Cardiac fibroblast (primary cell): ENCODE data around the gene SH3PXD2B.
A peak's percentile ranks its signal among the peaks of the same experiment; 100 is the strongest.
"Not testable (repeated sequence)": the region's sequence is repeated elsewhere in the genome, so short reads cannot be mapped to it uniquely, and the experiment has no call there.

ENCODE experiments used
- DNase-seq, 2 donors: peaks; one replicate each; pipeline versions ENCODE4 v3.0.0 to v3.0.0-alpha.2; 2010; ENCODE audit warnings: low read depth in 2 of 2
- H3K4me3 ChIP-seq, 2 donors: replicated peaks in 1 of 2; 1 replicate in 1 of 2; 2 replicates in 1 of 2; pipeline ENCODE4 v1.5.1; 2011; ENCODE audit warnings: low read depth in 2 of 2, low read length in 2 of 2, mild to moderate bottlenecking in 2 of 2, moderate library complexity in 1 of 2
- TF ChIP-seq, protein P1 (sequence below): IDR thresholded peaks from one replicate; pipeline ENCODE4 v1.5.1; 2011; ENCODE audit warnings: low read depth, mild to moderate bottlenecking, low read length, inconsistent platforms

SH3PXD2B gene

DNA sequence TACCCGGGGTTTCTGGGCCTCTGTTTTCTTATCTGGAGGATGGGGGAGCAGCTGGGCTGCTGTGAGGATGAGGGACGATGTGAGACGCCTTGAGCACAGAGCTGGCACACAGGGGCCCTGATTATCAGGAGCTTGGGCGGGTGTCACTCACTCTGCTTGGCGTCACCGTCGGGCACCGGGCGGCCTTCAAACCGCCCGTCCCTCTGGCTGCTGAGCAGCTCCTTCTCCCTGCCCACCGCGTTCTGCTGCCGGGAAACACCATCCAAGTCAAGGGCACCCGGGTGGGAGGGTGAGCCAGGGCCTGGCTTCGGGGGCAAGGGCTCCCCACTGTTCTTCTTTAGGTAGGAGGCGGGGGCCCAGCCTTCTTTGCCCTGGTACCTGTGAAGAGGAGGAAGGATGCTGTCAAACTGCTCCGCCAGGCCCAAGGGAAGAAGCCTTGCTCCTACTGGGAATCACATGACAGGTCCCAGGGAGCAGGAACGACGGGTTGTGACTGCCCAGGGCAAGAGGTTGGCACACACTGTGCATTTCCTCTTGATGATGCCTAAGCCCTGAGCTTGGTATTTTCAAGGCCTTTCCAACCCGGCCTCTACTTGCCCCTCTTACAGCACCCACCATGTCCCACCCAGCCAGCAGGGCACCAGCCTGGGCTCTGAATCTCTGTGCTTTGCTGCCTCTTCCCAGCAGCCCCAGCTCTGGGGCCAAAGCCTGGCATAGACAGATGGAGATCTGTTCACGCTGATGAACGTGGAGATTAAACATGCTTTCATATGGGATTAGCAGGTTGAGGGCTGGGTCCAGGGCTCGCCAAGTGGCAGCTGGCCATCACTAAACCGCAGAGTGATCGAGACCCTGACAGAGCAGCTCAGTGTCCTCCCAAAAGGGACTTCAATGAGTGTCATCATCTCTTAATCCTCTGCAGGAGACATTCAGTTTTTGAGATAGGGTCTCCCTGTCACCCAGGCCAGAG lies 103.8 kb downstream of the SH3PXD2B start:
- DNase-seq: no peak
- TF ChIP-seq, protein P1, sequence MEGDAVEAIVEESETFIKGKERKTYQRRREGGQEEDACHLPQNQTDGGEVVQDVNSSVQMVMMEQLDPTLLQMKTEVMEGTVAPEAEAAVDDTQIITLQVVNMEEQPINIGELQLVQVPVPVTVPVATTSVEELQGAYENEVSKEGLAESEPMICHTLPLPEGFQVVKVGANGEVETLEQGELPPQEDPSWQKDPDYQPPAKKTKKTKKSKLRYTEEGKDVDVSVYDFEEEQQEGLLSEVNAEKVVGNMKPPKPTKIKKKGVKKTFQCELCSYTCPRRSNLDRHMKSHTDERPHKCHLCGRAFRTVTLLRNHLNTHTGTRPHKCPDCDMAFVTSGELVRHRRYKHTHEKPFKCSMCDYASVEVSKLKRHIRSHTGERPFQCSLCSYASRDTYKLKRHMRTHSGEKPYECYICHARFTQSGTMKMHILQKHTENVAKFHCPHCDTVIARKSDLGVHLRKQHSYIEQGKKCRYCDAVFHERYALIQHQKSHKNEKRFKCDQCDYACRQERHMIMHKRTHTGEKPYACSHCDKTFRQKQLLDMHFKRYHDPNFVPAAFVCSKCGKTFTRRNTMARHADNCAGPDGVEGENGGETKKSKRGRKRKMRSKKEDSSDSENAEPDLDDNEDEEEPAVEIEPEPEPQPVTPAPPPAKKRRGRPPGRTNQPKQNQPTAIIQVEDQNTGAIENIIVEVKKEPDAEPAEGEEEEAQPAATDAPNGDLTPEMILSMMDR: no peak
- H3K4me3 ChIP-seq: no peak overlapping the region

DNA sequence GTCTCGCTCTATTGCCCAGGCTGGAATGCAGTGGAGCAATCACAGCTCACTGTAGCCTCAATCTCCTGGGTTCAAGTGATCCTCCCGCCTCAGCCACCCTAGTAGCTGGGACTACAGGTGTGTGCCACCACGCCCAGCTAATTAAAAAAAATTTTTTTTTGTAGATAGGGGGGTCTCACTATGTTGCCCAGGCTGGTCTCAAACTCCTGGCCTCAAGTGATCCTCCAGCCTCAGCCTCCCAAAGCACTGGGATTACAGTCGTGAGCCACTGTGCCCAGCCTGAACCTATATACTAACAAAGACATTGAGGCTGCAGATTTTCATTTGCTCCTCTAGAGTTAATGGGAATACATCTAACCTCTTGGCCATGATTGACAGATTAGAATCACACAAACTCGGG lies 105.6 kb downstream of the SH3PXD2B start:
- not testable (repeated sequence) for DNase-seq, H3K4me3 ChIP-seq

DNA sequence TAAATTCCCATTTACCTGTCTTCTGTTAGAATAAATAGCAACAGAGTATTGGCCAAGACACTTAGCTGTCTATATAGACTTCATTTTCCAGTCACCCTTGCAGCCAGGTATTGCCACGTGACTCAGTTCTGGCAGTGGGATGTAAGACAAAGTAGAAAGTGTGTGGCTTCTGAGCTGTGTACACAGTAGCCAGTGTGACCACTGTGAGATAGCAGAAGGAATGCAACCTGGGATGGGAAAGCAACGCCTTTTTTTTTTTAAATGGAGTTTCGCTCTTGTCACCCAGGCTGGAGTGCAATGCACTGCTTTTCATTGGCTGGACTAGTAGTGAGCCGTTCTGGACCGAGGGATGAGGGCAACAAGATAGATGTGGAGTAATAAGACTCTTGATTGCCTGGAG lies 106.2 kb downstream of the SH3PXD2B start:
- TF ChIP-seq, protein P1: no peak
- no peak overlapping the region for H3K4me3 ChIP-seq
- DNase-seq: no peak

DNA sequence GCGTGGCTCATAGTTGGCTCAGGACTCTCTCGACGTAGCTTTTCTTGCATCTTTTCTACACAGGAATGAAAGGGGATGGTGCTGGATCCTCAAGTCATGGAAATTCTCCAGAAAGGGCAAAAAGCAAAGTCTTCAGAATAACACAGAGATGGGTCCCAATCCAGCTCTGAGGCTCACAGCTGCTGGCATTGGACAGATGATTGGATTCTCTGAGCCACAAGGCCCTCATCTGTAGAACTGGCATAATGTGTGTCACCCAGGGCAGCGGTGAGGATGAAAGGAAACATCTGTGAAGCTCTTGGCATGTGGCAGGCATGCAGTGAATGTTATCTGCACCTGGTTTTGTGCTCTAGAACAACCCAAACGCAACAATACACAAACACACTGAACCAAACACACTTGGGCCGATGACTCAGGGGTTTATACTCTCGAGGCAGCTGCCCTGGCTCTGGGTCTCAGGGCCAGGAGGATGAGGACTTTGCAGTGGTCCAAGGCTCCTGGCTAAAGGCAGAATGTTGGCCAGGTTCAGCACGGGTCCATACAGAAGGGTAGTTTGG lies 106.8 kb downstream of the SH3PXD2B start:
- peak; percentile 40 to 48 for DNase-seq
- H3K4me3 ChIP-seq: no peak overlapping the region
- TF ChIP-seq, protein P1: no peak

DNA sequence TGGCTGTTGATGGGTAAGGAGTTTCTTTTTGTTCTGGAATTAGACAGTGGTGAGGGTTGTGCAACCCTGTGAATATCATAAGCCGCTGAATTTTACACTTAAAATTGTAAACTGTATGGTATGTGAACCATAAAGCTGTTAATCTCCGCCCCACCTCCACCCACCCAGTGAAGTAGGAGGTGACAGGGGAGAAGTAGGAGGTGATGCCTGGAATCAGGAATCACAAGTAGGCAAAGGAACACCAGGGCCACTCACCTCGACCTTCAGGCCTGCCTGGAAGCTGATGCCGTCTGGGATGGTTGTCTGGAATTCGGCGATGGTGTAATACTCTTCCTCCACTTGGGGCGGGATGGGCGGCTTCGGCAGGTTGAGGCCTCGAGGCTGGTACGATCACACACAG lies 108.4 kb downstream of the SH3PXD2B start:
- DNase-seq: no peak
- H3K4me3 ChIP-seq: no peak overlapping the region
- TF ChIP-seq, protein P1: no peak

DNA sequence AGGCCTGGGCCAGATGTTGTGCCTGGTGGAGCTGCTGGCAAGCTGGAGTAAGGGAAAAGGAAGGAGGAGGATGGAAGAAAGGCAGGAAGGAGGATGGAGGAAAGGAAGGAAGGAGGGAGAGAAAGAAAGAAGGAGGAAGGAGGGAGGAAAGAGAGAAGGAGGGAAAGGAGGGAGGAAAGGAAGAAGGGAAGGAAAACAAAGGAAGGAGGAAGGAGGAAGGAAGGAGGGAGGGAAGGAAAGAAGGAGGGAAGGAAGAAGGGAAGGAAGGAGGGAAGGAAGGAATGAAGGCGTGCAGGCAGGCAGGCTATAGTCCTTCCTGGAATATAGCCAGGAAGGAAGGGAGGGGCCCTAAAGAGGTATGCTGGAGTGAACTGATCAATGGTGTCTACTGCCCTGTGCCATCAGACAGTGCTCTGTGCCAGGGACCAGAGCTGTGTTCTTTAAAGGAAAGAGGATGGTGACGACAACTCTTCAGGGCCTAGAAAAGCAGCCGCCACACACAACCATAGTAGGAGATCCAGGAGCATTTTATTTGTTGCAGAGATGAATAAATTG lies 109.4 kb downstream of the SH3PXD2B start:
- no peak for DNase-seq
- no peak overlapping the region for H3K4me3 ChIP-seq
- TF ChIP-seq, protein P1: no peak

GRCh38 chr5:172343741-172344140 lies 110.6 kb downstream of the SH3PXD2B start:
- no peak overlapping the region for H3K4me3 ChIP-seq
- no peak for DNase-seq
- TF ChIP-seq, protein P1: no peak
